Hepatocyte (in vitro differentiated cells): Measurements from ENCODE around the gene FSTL3. TPM values are rescaled to one million over a fixed set of nuclear protein-coding genes. Genes with fewer than 3 reads are reported as not detected.
"Not testable (repeated sequence)": the region's sequence is repeated elsewhere in the genome, so short reads cannot be mapped to it uniquely, and the experiment has no call there.

Experiments used
- DNase-seq: peaks from one replicate; pipeline ENCODE4 v3.0.0-alpha.2; 2016; ENCODE audit warnings: low spot score
- H2AFZ ChIP-seq: fragments of 200-600 bp; sonication (generic); 2 replicates; pipeline ENCODE4 v1.6.0; 2016; ENCODE audit warnings: antibody characterized with exemption, mild to moderate bottlenecking
- H3K27ac ChIP-seq: fragments of 200-600 bp; sonication (generic); 2 replicates; pipeline ENCODE4 v1.5.1; 2016; ENCODE audit warnings: mild to moderate bottlenecking
- H3K27me3 ChIP-seq: fragments of 200-600 bp; sonication (generic); 2 replicates; pipeline ENCODE4 v1.6.1; 2016
- H3K36me3 ChIP-seq: fragments of 200-600 bp; sonication (generic); replicated peaks from 2 replicates; pipeline ENCODE4 v1.5.1; 2016; ENCODE audit warnings: low read depth; ENCODE audit not compliant: insufficient read depth
- H3K4me1 ChIP-seq: fragments of 200-600 bp; sonication (generic); 2 replicates; pipeline ENCODE4 v1.5.1; 2016; ENCODE audit warnings: mild to moderate bottlenecking, moderate library complexity; ENCODE audit not compliant: insufficient read depth
- H3K4me2 ChIP-seq: fragments of 200-600 bp; sonication (generic); 2 replicates; pipeline ENCODE4 v1.6.0; 2016
- H3K4me3 ChIP-seq: fragments of 200-600 bp; sonication (generic); 2 replicates; pipeline ENCODE4 v1.5.1; 2016; ENCODE audit warnings: mild to moderate bottlenecking
- H3K79me2 ChIP-seq: fragments of 200-600 bp; sonication (generic); 2 replicates; pipeline ENCODE4 v1.6.0; 2017; ENCODE audit warnings: mild to moderate bottlenecking
- H3K9me2 ChIP-seq: fragments of 200-600 bp; sonication (generic); replicated peaks from 2 replicates; pipeline ENCODE4 v1.6.0; 2017; ENCODE audit warnings: mild to moderate bottlenecking; ENCODE audit not compliant: insufficient read depth
- H3K9me3 ChIP-seq: fragments of 200-600 bp; sonication (generic); 2 replicates; pipeline ENCODE4 v1.5.1; 2016; ENCODE audit warnings: low read depth, mild to moderate bottlenecking
- H4K20me1 ChIP-seq: fragments of 200-600 bp; sonication (generic); 2 replicates; pipeline ENCODE4 v1.6.0; 2016; ENCODE audit warnings: mild to moderate bottlenecking; ENCODE audit not compliant: insufficient read depth, poor library complexity, severe bottlenecking
- EZH2 ChIP-seq: fragments of 200-600 bp; sonication (generic); IDR thresholded peaks from 2 replicates; pipeline ENCODE4 v1.6.1; 2016; ENCODE audit warnings: antibody characterized with exemption, mild to moderate bottlenecking, borderline replicate concordance
- EZH2phosphoT487 ChIP-seq: fragments of 200-600 bp; sonication (generic); IDR thresholded peaks from one replicate; pipeline ENCODE4 v1.6.1; 2018; ENCODE audit warnings: antibody characterized with exemption, mild to moderate bottlenecking, low read depth, moderate library complexity; ENCODE audit not compliant: unreplicated experiment, severe bottlenecking
- WGBS: methylation state at CpG from one replicate; pipeline ENCODE4 v1.1.6; 2016; ENCODE audit warnings: low lambda C conversion rate; ENCODE audit errors: missing lambda C conversion rate; 5-methylcytosine and 5-hydroxymethylcytosine counted together
- polyA plus RNA-seq: library from polyadenylated mRNA; unstranded; fragments of >200 nt; fragmentation: Nextera tagmentation; extraction: Ambion mirVana; gene quantifications from 2 replicates; pipeline ENCODE4 v1.2.1, GENCODE V29; 2016
- total RNA-seq: library from RNA; depleted of rRNA; stranded (reverse); fragments of >200 nt; gene quantifications from 2 replicates; pipeline ENCODE4 v1.2.3, GENCODE V29; 2014
- TF ChIP-seq, protein P1 (sequence below): fragments of 200-600 bp; sonication (generic); IDR thresholded peaks from 2 replicates; pipeline ENCODE4 v1.5.1; 2016; ENCODE audit warnings: antibody characterized with exemption, mild to moderate bottlenecking; ENCODE audit not compliant: poor library complexity

Gene FSTL3
- total and polyA plus RNA-seq, 2 experiments from 2014 or later: 131 to 171 TPM

DNA sequence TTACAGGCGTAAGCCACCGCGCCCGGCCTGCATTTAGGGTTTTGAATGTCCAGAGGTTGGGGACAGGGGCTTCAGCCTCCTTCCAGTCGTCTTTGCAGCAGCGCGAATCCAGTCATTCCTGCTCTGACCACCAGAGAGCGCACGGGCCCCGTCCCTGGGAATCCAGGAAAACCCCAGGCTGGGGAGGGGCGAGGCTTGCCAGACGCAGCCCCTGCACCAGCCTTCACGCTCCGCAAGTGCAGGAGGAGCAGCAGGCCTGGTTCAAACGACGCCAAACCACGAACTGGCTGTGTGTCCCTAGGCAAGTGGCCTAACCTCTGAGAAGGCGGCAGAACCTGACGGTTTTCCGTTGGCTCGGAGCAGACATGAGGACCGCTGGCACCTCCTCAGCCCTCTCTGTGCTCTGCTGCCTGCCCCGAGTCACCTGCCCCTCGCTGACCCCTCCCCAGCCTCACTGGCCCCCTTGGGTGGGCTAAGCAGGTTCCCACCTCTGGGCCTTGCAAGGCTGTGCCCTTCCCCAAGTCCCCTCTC is 11.2 kb upstream of the FSTL3 start:
- 10% methylated on average over 24 of the region's 24 CpGs for WGBS
- no peaks in the 10 kb centered on the region for H3K27me3 ChIP-seq
- H2AFZ ChIP-seq: peak overlapping the region; percentile 49

DNA sequence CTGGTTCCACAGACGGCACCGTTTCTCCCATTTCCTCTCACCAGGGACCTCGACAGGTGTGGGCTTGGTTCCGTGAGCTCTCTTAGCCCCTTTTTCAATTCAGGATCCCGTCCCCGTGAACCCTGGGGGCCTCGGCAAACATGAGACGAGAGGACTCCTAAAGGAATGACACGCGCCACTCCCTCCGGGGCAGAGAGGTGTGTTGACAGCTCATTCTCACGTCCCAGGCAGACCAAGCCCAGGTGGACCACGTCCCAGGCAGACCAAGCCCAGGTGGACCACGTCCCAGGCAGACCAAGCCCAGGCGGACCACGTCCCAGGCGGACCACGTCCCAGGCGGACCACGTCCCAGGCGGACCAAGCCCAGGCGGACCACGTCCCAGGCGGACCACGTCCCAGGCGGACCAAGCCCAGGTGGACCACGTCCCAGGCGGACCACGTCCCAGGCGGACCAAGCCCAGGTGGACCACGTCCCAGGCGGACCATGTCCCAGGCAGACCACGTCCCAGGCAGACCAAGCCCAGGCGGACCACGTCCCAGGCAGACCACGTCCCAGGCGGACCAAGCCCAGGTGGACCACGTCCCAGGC is 9.1 kb upstream of the FSTL3 start:
- WGBS: 90% methylated on average over 20 of the region's 38 CpGs
- H3K4me1 ChIP-seq: peaks cover 11% of the 10 kb centered on the region
- not testable (repeated sequence) for H3K27ac ChIP-seq, H3K9me3 ChIP-seq, H2AFZ ChIP-seq, H3K36me3 ChIP-seq, H3K27me3 ChIP-seq, H3K4me2 ChIP-seq, H3K9me2 ChIP-seq, DNase-seq, H3K4me3 ChIP-seq, H4K20me1 ChIP-seq, H3K79me2 ChIP-seq

More for the DNA sequence above, 11.2 kb upstream of the FSTL3 start:
- H4K20me1 ChIP-seq: peaks cover 21% of the 10 kb centered on the region
- H3K4me2 ChIP-seq: peak overlapping the region; percentile 72
- H3K4me1 ChIP-seq: peaks cover 30% of the 10 kb centered on the region
- H3K79me2 ChIP-seq: peaks cover 29% of the 10 kb centered on the region
- H3K27ac ChIP-seq: no peak overlapping the region
- H3K4me3 ChIP-seq: no peak overlapping the region
- H3K9me2 ChIP-seq: no peaks in the 10 kb centered on the region
- DNase-seq: peak; percentile 93
- no peak for TF ChIP-seq EZH2phosphoT487
- TF ChIP-seq, protein P1, sequence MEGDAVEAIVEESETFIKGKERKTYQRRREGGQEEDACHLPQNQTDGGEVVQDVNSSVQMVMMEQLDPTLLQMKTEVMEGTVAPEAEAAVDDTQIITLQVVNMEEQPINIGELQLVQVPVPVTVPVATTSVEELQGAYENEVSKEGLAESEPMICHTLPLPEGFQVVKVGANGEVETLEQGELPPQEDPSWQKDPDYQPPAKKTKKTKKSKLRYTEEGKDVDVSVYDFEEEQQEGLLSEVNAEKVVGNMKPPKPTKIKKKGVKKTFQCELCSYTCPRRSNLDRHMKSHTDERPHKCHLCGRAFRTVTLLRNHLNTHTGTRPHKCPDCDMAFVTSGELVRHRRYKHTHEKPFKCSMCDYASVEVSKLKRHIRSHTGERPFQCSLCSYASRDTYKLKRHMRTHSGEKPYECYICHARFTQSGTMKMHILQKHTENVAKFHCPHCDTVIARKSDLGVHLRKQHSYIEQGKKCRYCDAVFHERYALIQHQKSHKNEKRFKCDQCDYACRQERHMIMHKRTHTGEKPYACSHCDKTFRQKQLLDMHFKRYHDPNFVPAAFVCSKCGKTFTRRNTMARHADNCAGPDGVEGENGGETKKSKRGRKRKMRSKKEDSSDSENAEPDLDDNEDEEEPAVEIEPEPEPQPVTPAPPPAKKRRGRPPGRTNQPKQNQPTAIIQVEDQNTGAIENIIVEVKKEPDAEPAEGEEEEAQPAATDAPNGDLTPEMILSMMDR: peak; percentile 98
- no peaks in the 10 kb centered on the region for H3K9me3 ChIP-seq
- H3K36me3 ChIP-seq: no peaks in the 10 kb centered on the region

DNA sequence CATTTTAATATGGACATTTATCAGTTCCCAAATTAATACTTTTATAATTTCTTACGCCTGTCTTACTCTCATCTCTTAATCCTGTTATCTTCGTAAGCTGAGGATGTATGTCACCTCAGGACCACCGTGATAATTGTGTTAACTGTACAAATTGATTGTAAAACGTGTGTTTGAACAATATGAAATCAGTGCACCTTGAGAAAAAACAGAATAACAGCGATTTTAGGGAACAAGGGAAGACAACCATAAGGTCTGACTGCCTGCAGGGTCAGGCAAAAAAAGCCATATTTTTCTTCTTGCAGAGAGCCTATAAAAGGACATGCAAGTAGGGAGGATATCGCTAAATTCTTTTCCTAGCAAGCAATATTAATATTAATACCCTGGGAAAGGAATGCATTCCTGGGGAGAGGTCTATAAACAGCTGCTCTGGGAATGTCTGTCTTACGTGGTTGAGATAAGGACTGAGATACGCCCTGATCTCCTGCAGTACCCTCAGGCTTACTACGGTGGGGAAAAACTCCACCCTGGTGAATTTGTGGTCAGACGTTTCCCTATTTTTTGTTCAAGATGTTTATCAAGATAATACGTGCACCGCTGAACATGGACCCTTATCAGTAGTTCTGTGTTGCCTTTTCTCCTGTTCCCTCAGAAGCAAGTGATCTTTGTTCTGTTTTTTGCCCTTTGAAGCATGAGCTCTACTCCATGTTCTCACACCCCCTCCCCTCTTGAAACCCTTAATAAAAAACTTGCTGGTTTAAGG is 7.3 kb upstream of the FSTL3 start:
- H2AFZ ChIP-seq, H3K9me3 ChIP-seq, H3K4me1 ChIP-seq, H3K79me2 ChIP-seq, H3K36me3 ChIP-seq, H3K27me3 ChIP-seq, DNase-seq, H4K20me1 ChIP-seq, H3K9me2 ChIP-seq, H3K4me3 ChIP-seq: not testable (repeated sequence)
- H3K27ac ChIP-seq: peak overlapping the region; percentile 69
- 44% methylated on average over 12 of the region's 12 CpGs for WGBS
- peak overlapping the region; percentile 27 for H3K4me2 ChIP-seq

DNA sequence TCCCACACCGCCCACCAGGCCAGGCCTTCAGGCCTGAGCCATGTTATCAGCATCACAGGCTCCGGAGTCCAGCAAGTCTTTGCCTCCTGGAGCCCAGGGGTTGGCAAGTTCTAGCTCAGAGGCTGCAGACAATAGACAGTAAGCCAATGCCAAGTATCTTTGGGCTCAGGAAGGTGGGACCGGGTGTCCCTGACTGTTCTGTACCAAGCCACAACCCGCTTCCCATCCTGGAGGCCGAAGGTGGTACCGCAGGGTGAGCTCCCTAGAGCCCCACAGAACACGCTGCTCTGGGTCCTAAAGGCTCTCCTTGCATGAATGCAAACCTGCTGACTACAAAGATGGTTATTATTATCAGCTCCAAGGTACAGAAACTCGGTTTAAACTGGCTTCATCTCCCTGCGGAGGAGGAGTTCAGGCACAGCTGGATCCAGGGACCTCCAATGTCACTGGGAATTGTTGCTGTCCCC is 5.5 kb upstream of the FSTL3 start:
- H3K4me2 ChIP-seq: no peak overlapping the region
- no peaks in the 10 kb centered on the region for H3K9me3 ChIP-seq
- H3K9me2 ChIP-seq: no peaks in the 10 kb centered on the region
- no peak overlapping the region for H3K4me3 ChIP-seq
- no peak overlapping the region for H3K27ac ChIP-seq
- WGBS: 81% methylated on average over 9 of the region's 9 CpGs
- no peaks in the 10 kb centered on the region for H3K27me3 ChIP-seq
- H2AFZ ChIP-seq: no peak overlapping the region
- no peaks in the 10 kb centered on the region for H3K79me2 ChIP-seq
- DNase-seq: no peak
- H4K20me1 ChIP-seq: no peaks in the 10 kb centered on the region
- H3K4me1 ChIP-seq: peaks cover 10% of the 10 kb centered on the region
- no peaks in the 10 kb centered on the region for H3K36me3 ChIP-seq
- TF ChIP-seq EZH2phosphoT487 (no peak), EZH2 (no peak)
- TF ChIP-seq, protein P1: no peak
